Measurements from ENCODE around the gene ADCYAP1R1. TPM values are rescaled to one million over a fixed set of nuclear protein-coding genes. Genes with fewer than 3 reads are reported as not detected.

ADCYAP1R1 gene
- total RNA-seq, 4 donors from 2014 or later = 3.1 to 22.0 (median 6.7) TPM

DNA sequence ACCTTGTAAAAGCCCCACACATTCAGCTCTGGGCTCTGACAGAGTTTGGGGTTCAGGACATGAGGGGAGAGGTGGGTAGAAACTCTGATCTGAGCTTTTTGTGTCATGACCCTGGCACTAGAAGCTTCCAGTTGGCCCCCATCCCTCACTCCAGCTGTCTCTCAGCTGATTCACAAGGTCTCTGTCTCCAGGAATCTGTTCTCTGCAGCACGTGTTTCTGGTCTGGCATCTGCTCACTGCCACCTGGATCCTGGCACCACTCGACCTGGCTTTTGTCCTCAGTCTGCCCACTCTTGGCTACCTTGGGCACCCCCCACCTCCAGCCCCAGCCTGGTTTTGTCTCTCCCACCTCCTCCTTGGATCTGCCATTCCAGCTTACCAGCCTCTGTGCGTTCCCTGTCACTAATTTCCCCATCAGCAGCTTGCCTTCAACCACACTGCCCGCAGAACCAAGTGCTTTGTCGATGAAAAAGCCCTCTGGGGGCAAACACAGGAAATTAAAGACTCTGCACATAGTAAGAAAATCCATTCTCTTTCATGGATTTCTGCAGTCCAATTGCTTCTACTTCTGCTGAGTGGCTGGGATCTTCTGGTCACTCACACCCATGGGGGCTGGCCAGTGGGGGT, 18.3 kb upstream of the ADCYAP1R1 start:
- DNase-seq = no peak
- Histone ChIP-seq H3K4me3 (no peak overlapping the region), H3K27me3 (no peaks in the 10 kb centered on the region), H3K4me1 (no peaks in the 10 kb centered on the region), H3K27ac (no peak overlapping the region), H3K36me3 (no peaks in the 10 kb centered on the region), H3K9me3 (no peaks in the 10 kb centered on the region)
- intact Hi-C loops (cut with DNase I; ENCODE audit: low total_unique reads) = no loop called here
- TF ChIP-seq, protein P1, sequence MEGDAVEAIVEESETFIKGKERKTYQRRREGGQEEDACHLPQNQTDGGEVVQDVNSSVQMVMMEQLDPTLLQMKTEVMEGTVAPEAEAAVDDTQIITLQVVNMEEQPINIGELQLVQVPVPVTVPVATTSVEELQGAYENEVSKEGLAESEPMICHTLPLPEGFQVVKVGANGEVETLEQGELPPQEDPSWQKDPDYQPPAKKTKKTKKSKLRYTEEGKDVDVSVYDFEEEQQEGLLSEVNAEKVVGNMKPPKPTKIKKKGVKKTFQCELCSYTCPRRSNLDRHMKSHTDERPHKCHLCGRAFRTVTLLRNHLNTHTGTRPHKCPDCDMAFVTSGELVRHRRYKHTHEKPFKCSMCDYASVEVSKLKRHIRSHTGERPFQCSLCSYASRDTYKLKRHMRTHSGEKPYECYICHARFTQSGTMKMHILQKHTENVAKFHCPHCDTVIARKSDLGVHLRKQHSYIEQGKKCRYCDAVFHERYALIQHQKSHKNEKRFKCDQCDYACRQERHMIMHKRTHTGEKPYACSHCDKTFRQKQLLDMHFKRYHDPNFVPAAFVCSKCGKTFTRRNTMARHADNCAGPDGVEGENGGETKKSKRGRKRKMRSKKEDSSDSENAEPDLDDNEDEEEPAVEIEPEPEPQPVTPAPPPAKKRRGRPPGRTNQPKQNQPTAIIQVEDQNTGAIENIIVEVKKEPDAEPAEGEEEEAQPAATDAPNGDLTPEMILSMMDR (IDR thresholded peaks at IDR 0.05) = no peak

DNA sequence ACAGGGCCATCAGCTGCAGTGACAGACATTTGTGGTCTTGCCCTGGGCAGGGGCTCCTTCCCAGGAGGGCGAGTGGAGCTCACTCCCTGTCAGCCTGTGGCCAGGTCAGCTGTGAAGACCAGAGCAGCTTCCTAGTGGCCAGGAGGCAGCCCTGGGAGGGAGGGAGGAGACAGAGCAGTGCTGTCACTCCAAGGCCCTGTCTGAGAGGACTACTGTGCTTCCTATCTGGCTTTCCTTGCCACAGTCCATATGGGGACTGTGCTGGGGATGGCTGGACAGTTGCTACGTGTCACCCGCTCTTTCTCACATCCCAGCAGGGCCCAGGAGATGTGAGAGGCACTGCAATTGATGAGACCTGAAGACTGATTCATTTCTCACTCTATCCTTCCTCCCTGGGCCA, 15.2 kb upstream of the ADCYAP1R1 start:
- intact Hi-C loops (cut with DNase I; ENCODE audit: low total_unique reads) = no loop called here
- TF ChIP-seq, protein P1 (IDR thresholded peaks at IDR 0.05) = no peak
- TF ChIP-seq POLR2A (IDR thresholded peaks at IDR 0.05) = no peak
- no peaks in the 10 kb centered on the region for H3K4me1 ChIP-seq

DNA sequence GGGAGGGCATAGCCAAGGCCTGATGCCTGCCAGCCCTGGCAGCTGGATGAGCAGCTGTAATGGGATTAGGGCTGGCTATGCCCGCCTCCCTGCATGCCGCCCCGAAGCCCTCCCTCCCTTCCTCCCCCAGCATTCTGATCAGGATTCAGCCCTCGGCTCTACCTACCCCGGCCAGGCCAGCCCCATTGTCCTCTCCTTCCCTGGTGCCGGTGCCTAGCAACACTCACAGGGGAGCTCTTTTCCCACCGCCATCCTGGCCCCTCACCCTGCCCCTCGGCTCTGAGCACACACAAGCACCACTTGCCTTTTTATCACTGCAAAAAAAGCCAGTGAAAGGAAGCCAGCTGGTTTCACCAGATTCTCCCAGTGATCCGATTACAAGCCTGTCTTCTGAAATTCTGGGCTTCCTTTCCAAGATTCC, 9.0 kb upstream of the ADCYAP1R1 start:
- no peak overlapping the region for H3K27ac ChIP-seq
- intact Hi-C loops (cut with DNase I; ENCODE audit: low total_unique reads) = no loop called here
- no peaks in the 10 kb centered on the region for H3K4me1 ChIP-seq
- no peaks in the 10 kb centered on the region for H3K27me3 ChIP-seq
- TF ChIP-seq, protein P1 (IDR thresholded peaks at IDR 0.05) = no peak
- no peak for TF ChIP-seq POLR2A (IDR thresholded peaks at IDR 0.05)
- H3K9me3 ChIP-seq = no peaks in the 10 kb centered on the region
- no peaks in the 10 kb centered on the region for H3K36me3 ChIP-seq
- H3K4me3 ChIP-seq = no peak overlapping the region
- DNase-seq = no peak

More for the DNA sequence above, 15.2 kb upstream of the ADCYAP1R1 start:
- Histone ChIP-seq H3K27me3 (no peaks in the 10 kb centered on the region), H3K36me3 (no peaks in the 10 kb centered on the region), H3K4me3 (no peak overlapping the region), H3K9me3 (no peaks in the 10 kb centered on the region), H3K27ac (no peak overlapping the region)
- DNase-seq = no peak

DNA sequence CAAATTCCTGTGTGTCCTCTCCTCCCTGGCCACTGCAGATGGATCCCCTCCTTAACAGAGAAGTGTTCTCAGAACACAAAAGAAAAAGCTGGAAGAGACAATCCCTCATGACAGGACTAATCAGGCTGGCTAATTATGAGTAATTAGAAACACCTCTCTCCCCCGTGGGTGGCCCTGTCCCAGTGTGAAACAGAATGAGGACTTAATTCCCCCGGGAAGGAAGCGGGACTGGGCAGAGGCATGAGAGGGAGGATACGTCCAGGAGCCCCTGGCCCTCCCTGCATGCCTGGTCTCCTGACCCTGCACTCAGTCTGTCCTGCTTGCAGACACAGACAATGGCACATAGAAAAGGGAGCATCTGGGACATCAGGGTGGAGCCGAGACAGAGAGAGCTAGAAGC, 7.6 kb upstream of the ADCYAP1R1 start:
- Histone ChIP-seq H3K4me3 (no peak overlapping the region), H3K27me3 (no peaks in the 10 kb centered on the region), H3K4me1 (no peaks in the 10 kb centered on the region), H3K27ac (no peak overlapping the region), H3K36me3 (no peaks in the 10 kb centered on the region), H3K9me3 (no peaks in the 10 kb centered on the region)
- intact Hi-C loops (cut with DNase I; ENCODE audit: low total_unique reads) = no loop called here
- DNase-seq = no peak
- TF ChIP-seq, protein P1 (IDR thresholded peaks at IDR 0.05) = no peak
- no peak for TF ChIP-seq POLR2A (IDR thresholded peaks at IDR 0.05)

DNA sequence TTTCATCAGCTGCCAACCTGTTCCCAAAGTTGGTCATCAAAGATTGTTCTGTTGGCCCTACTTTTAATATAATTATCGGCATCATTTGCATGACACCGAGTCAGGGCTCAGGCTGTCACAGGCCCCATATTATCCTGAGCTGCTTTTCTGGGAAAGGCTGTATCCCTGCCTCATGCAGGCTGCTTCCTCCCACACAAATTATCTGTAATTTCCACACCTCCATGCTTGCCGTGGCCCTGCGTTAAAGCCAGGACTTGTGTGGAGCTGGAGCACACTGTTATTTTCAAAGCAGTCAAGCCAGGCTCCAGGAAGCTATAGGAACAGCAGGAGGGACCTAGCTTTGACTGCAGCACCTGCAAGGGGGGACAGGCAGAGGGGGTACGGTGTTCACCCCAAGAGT, 5.4 kb upstream of the ADCYAP1R1 start:
- no peaks in the 10 kb centered on the region for H3K4me1 ChIP-seq
- no peaks in the 10 kb centered on the region for H3K27me3 ChIP-seq
- no peaks in the 10 kb centered on the region for H3K9me3 ChIP-seq
- no peaks in the 10 kb centered on the region for H3K36me3 ChIP-seq
- intact Hi-C loops (cut with DNase I; ENCODE audit: low total_unique reads) = no loop called here
- TF ChIP-seq, protein P1 (IDR thresholded peaks at IDR 0.05) = no peak
- no peak for TF ChIP-seq POLR2A (IDR thresholded peaks at IDR 0.05)
- DNase-seq = no peak
- no peak overlapping the region for H3K27ac ChIP-seq
- no peak overlapping the region for H3K4me3 ChIP-seq
